DMS 273 treated with DMSO at 0.1 percent for 48 hours (cell line): ENCODE data around the gene TMEM147.

Source experiments
- DNase-seq: peaks from one replicate; lab custom pipeline; 2025; lab: John Stamatoyannopoulos, UW

Gene TMEM147

DNA sequence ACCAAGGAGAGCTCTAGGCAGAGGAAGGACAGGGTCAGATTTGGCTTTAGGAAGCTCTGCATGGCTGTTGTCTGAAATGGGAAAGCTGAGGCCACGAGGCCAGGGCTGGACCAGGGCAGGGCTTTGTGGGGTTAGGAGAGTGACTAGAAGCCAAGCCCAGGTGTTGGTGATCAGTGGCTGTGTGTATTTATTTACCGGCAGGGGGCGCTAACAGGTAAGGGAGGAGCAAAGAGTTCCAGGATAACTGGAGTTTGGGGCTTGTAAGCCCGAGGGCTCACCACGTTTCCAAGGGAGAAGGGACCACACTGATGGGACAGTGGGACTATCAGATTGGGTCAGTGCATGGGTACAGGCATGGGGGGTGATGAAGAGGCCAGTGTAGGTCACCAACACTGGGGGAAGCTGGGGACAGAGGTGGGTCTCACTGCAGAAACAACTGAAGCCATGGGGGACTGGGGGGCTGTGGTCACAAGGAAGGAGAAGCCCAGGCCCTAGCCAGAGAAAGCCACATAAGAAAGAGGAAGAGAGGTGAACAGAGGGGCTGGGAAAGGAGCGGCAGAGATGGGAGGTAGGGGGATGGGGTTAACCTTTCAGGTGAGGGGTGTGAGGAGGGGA, 3.9 kb downstream of the TMEM147 start:
- DNase-seq, result peak; percentile 17

- DNase-seq, result no peak
These were observed 4.6 kb downstream of the TMEM147 start for GRCh38 chr19:35549879-35550523.

GRCh38 chr19:35551091-35551810, 5.8 kb downstream of the TMEM147 start:
- DNase-seq, result no peak

DNA sequence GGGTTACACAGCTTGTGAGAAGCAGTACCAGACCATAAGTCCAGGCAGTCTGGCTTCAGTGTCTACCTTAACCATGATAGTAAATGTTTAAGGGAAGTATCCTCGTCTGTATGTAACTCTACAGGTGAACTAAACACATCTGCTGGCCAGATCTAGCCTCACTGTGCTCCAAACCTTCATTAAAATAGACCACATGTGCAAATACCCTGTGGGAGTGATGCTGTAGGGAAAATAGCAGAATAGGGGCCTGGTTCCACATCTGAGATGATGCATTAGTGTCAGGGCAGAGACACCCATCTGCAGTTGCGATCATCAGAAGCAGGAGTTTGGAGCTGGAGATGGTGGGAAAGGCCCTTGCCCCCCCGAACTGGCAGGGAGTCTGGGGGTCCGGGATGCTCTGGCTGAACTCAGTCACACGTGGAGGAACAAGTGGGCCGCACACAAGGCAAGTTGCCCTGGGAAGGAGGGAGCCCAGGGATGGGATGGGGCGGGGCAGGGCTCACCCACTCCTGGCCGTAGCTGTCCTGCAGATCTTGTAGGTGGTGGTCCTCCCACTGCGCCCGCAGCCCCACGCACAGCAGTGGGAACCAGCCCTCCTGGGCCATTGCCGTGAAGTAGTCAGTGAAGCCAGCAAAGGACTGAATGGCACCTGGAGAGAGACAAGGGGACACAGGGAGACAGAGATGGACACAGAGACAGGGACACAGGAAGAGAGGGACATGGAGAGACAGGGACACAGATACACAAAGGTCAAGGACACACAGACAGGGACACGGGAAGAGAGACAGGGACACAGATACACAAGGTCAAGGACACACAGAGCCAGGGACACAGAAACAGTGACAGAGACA, 7.3 kb downstream of the TMEM147 start:
- no peak for DNase-seq

DNA sequence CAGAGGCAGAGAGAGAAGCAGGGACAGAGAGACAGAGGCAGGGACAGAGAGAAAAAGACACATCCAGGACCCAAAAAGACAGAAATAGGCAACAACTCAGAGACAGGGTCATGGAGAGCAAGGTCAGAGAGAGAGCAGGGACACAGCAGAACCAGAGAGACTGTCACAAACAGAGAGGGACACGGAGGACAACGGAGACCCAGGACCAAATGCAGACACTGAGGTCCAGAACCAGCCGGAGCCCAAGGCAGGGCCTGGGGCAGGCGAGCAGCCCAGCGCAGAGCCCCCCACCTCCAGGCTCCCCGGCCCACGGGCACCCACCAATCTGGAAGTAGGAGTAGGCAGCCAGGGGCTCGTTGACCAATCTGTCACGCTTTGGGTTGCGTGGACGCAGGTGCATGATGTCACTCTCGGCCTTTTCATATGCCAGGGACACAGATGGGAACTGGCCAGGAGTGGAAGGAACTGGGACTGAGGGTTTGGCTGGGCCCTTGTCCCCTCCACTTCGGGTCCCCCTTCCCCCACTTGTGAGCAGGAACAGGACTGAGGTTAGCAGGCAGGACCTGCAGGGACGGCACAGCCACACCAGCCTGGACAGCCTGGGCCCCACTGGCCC, 8.1 kb downstream of the TMEM147 start:
- DNase-seq, result no peak

- no peak for DNase-seq
These were observed 8.7 kb downstream of the TMEM147 start for GRCh38 chr19:35554076-35554475.

DNA sequence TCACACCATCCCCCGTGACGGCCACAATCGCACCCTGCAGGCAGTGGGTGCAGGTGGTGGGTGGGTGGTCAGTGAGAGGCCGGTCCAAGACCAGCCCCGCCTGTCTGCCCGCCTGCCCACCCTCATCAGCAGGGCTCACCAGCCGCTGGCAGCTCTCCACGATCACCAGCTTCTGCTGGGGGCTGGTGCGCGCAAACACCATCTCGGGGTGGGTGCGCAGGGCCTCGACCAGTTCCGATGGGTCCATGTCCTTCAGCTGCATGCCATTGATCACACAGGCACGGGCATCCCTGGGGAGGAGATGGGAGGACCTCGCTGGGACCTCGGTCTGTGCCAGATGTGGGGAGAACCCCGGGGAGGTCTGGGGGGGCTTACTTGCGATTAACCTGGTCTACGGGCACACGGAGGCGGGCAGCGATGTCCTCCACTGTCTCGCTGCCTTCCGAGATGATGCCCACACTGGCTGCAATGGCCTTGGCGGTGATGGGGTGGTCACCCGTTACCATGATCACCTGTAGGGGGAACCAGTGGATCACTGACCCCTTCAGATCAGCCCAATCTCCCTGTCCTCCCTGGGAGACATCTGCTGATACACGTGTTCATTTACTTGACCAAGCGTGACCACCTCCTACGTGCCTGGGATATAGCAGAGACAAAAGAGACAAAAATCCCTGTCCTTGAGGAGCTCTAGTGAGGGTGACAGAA, 10.0 kb downstream of the TMEM147 start:
- DNase-seq, result no peak

GRCh38 chr19:35556025-35556590, 10.7 kb downstream of the TMEM147 start:
- no peak for DNase-seq

DNA sequence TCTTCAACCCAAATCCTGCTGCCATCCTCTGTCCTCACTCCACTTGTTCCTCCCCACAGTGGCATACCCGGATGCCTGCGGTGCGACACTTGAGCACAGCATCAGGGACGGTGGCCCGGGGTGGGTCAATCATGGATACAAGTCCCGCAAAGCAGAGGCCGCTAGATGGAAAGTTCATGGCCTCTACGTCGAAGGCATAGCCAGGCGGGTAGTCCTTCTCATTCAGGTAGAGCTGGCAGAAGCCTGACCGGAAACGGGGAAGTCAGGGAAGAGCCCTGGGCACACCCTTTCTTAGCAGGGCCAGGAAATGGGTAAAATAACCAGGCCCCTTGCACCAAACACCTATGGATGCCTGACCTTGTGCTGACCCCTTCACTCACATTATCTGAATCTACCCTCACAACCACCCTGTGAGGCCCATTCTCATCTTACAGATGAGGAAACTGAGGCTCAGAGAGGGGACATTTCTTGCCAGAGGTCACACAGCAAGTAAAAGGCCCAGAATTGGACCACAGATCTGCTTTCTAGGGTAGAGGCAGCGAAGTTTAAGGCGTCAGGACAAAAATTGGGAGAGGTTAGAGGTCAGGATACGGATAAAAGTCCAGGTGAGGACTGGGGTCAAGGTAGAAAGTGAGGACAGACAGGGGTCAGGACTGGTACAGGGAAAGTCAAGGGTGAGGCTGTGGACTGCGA, 11.6 kb downstream of the TMEM147 start:
- DNase-seq, result no peak

DNA sequence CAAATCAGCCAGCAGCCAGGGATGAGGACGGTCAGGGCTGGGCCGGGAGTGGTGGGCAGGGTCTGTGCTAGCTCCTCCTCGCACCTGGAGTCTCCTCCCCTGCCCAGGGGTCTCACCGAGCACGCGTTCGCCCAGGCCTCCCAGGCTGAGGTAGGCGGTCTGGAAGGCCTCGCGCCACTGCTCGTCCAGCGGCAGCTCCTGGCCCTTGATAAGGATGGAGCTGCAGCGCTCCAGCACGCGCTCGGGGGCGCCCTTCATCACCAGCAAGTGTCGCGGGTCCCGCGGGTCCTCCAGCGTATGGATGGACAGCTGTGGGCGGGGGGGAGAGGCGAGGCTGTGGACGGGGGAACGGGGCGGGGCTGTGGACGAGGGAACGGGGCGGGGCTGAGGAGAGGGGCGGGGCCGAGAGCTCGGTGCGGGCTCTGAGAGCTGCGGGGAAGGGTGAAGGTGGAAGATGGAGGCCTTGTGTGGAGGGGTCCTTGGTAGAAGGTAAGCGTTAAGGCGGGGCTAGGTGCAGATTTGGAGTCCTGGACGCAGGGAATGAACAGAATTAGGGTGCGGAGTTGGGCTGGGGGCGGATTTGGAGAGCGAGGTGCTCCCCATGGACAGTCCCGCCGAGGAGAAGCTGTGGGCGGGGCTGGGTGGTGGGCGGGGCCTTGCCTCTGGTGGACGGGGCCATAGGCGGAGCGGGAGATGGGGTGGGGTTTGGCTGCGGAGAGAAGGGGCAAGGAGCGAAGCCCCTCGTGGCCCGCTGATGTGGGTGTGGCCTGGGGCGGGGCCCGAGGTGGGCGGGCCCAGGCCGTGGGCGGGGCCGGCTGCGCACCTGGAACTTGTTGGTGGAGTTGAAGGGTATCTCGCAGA, 12.3 kb downstream of the TMEM147 start:
- DNase-seq, result peak; percentile 38

DNA sequence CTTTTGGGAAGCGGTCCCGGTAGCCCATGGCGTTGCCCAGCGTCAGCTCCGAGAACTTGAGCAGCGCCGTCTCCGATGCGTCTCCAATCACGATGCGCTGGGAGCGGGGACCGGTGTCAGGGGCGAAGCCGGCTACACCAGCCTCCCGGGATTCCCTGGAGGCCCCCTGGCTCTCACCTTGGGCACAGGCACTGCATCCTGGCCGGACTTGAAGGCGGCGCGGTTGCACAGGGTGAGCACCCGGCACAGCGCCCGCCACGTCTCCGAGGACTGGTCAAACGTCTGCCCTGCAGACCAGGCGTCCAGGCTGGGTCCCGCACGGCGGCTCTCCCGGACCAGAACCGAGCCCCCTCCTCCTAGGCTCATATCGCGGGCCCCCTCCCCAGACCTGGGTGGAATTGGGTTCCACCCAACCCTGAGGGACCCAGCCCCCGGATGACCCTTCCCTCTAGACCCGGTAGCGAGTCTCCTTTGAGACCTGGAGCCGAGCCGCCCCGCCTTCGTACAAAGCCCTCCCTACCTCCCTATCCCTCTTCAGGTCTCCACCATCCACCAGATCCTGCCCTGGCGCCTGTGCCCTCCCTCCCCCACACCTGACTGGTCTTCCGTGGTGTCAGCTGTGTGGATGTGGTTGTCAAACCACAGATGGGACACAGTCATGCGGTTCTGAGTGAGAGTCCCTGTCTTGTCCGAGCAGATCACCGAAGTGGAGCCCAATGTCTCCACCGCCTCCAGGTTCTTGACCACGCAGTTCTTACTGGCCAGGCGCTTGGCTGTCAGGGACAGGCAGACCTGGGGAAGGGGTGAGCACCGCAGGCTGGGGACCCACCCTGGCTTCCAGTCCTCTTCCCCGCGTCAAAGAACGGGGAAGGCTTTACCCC, 13.2 kb downstream of the TMEM147 start:
- no peak for DNase-seq

DNA sequence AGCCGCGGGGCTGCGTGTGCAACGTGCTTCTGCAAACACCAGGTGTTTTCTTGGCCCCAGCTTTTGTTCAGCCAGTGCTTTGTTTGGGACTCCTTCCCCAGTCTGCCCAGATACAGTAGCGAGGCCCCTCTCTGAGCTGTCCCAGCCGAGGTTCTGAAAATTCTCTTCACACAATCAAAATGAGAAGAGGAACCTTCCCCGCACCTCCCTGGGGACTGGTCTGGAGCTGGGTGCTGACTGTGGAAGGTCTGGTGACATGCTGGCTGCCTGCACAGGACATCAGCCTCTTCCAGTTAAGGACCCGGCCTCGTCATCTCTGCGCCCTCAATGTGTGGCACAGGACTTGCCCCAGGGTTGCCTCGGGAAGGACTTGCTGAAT, 13.8 kb downstream of the TMEM147 start:
- no peak for DNase-seq

DNA sequence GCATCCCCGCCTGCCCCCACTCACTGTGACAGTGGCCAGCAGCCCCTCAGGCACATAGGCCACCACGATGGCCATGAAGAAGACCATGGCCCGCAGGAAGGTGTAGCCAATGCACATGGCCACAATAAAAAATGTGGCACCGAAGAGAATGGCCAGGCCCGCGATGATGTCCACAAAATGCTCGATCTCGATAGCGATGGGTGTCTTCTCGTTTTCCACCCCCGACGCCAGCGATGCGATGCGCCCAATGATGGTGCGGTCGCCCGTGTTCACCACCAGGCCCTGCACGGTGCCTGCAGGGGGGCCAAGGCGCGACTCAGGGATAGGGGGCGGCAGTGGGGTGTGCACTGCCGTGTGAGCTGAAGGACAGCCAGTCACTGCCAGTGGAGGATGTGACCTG, 14.4 kb downstream of the TMEM147 start:
- DNase-seq, result no peak

- no peak for DNase-seq
These were observed 14.8 kb downstream of the TMEM147 start for GRCh38 chr19:35560271-35560670.

- DNase-seq, result no peak
These were observed 15.3 kb downstream of the TMEM147 start for GRCh38 chr19:35560677-35561076.

DNA sequence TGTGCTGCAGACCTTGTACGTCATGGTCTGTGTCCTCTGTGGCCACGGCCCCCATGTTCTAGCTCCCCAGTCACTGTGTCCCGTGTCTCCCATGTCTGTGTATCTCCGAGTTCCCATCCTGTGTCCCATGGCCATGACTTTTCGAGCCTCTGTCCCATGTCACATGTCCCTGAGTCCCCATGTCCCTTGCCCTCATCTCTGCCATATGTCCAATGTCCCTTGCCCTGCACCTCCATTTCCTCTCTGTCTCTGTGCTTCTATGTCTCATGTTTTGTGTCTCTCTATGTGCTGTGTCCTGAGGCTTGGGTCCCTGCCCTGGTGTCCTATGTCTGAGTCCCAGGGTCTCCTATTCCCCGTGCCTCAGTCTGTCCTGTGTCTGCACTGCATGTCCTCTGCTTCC, 16.0 kb downstream of the TMEM147 start:
- no peak for DNase-seq

- DNase-seq, result no peak
These were observed 16.9 kb downstream of the TMEM147 start for GRCh38 chr19:35562336-35562735.

- no peak for DNase-seq
These were observed 17.4 kb downstream of the TMEM147 start for GRCh38 chr19:35562776-35563175.
